HCT116 (cell line): ENCODE data around the gene RPLP1. TPM values are rescaled to one million over a fixed set of nuclear protein-coding genes. Genes with fewer than 3 reads are reported as not detected.

Experiments used
- ATAC-seq: fragments of 200-7000 bp; cut with Tn5 transposase; 2 replicates; pipeline ENCODE4 v1.9.1; 2020; ENCODE audit warnings: mild to moderate bottlenecking, moderate library complexity
- BruUV-seq: library from RNA; stranded (reverse); fragments of 400-500 nt; replicated peaks from 2 replicates; lab custom pipeline; 2021; lab: Mats Ljungman, UMichigan
- CTCF ChIA-PET: fragments of 300-600 bp; sonication (Branson Sonifier 250); formaldehyde crosslinking; loops from one replicate; lab custom pipeline; 2021; ENCODE audit warnings: antibody characterized with exemption; lab: Charles Lee
- POLR2A ChIA-PET: fragments of 300-600, 350-600 bp; sonication (Branson Sonifier 250); formaldehyde crosslinking; loops from one replicate; lab custom pipeline; 2021; ENCODE audit warnings: antibody characterized with exemption; lab: Charles Lee
- RAD21 ChIA-PET, 2 experiments: fragments of 300-600 bp; sonication (Branson Sonifier 250); formaldehyde crosslinking; loops; one replicate each; lab custom pipeline; 2023; ENCODE audit warnings: low total read pairs in 2 of 2; ENCODE audit not compliant: uncharacterized antibody in 2 of 2, unreplicated experiment in 2 of 2, low non-redundant PET in 1 of 2; lab: Charles Lee
- DNase-seq: peaks from one replicate; pipeline ENCODE4 v3.0.0-alpha.2; 2010; ENCODE audit warnings: low read depth, low spot score
- H2AFZ ChIP-seq: fragments of 200-600 bp; shearing (Covaris generic), sonication (generic); 2 replicates; pipeline ENCODE4 v1.6.1; 2017; ENCODE audit warnings: low read depth, mixed run types, mixed read lengths, antibody characterized with exemption, low read length; ENCODE audit not compliant: poor library complexity, severe bottlenecking
- H3K27ac ChIP-seq: 2 replicates; pipeline ENCODE4 v1.5.1; 2012; ENCODE audit warnings: low read depth, low read length
- H3K27me3 ChIP-seq: fragments of 200-600 bp; sonication (generic); 2 replicates; pipeline ENCODE4 v1.6.1; 2016; ENCODE audit warnings: mixed run types, low read length, mixed read lengths; ENCODE audit not compliant: insufficient read depth
- H3K36me3 ChIP-seq, 2 experiments: fragments of 200-500 bp in 1 of 2; fragments of 200-600 bp in 1 of 2; sonication (Bioruptor generic) in 1 of 2; sonication (generic) in 1 of 2; 2 replicates each; pipeline versions ENCODE4 v1.5.1 to v1.6.1; 2014 to 2016; ENCODE audit warnings: low read length in 2 of 2, inconsistent platforms in 1 of 2, mixed read lengths in 1 of 2, mixed run types in 1 of 2; ENCODE audit not compliant: insufficient read depth in 2 of 2, control insufficient read depth in 1 of 2
- H3K4me1 ChIP-seq, 2 experiments: fragments of 200-600 bp in 1 of 2; sonication (generic) in 1 of 2; 2 replicates each; pipeline versions ENCODE4 v1.5.1 to v1.6.1; 2012 to 2017; ENCODE audit warnings: low read length in 2 of 2, inconsistent platforms in 1 of 2, mild to moderate bottlenecking in 1 of 2, mixed read lengths in 1 of 2, mixed run types in 1 of 2, moderate library complexity in 1 of 2; ENCODE audit not compliant: insufficient read depth in 2 of 2, control insufficient read depth in 1 of 2
- H3K4me2 ChIP-seq: fragments of 200-600 bp; sonication (generic); 2 replicates; pipeline ENCODE4 v1.6.1; 2017; ENCODE audit warnings: mixed run types, low read length, mixed read lengths
- H3K4me3 ChIP-seq, 2 experiments: fragments of 200-600 bp in 1 of 2; sonication (generic) in 1 of 2; replicated peaks in 1 of 2; 2 replicates each; pipeline ENCODE4 v1.5.1; 2011 to 2016; ENCODE audit warnings: low read length in 2 of 2, control low read depth in 1 of 2, low read depth in 1 of 2, mild to moderate bottlenecking in 1 of 2, mixed read lengths in 1 of 2, mixed run types in 1 of 2
- H3K79me2 ChIP-seq: fragments of 200-600 bp; sonication (generic); 2 replicates; pipeline ENCODE4 v1.6.1; 2017; ENCODE audit warnings: mild to moderate bottlenecking, mixed run types, low read length, moderate library complexity, mixed read lengths; ENCODE audit not compliant: insufficient read depth
- H3K9ac ChIP-seq: fragments of 200-600 bp; sonication (generic); 2 replicates; pipeline ENCODE4 v1.6.1; 2016; ENCODE audit warnings: low read length, mixed read lengths
- H3K9me2 ChIP-seq: fragments of 200-600 bp; sonication (generic), shearing (Covaris generic); 2 replicates; pipeline ENCODE4 v1.6.1; 2017; ENCODE audit warnings: mixed run types, mild to moderate bottlenecking, moderate library complexity; ENCODE audit not compliant: insufficient read depth
- H3K9me3 ChIP-seq, 2 experiments: fragments of 200-500 bp in 1 of 2; fragments of 200-600 bp in 1 of 2; sonication (Bioruptor generic) in 1 of 2; sonication (generic) in 1 of 2; 2 replicates each; pipeline ENCODE4 v1.6.1; 2014 to 2017; ENCODE audit warnings: low read length in 2 of 2, mixed read lengths in 2 of 2, inconsistent platforms in 1 of 2, low read depth in 1 of 2, mild to moderate bottlenecking in 1 of 2, mixed run types in 1 of 2, moderate library complexity in 1 of 2; ENCODE audit not compliant: control insufficient read depth in 1 of 2, insufficient read depth in 1 of 2
- H4K20me1 ChIP-seq: fragments of 200-600 bp; sonication (generic), shearing (Covaris generic); 2 replicates; pipeline ENCODE4 v1.6.1; 2017; ENCODE audit warnings: mixed run types, mild to moderate bottlenecking, moderate library complexity; ENCODE audit not compliant: insufficient read depth
- ATF3 ChIP-seq: IDR thresholded peaks from 2 replicates; pipeline ENCODE4 v1.6.1; 2012
- CBX3 ChIP-seq: IDR thresholded peaks from 2 replicates; pipeline ENCODE4 v1.6.1; 2012; ENCODE audit warnings: low read depth
- CEBPB ChIP-seq: IDR thresholded peaks from 2 replicates; pipeline ENCODE4 v1.6.1; 2012; ENCODE audit warnings: low read depth
- CTCF ChIP-seq, 3 experiments: fragments of 200-600 bp in 1 of 3; sonication (generic) in 1 of 3; IDR thresholded peaks in 2 of 3; conservative IDR thresholded peaks in 1 of 3; 2 replicates each; pipeline ENCODE4 v1.5.1; 2012 to 2017; ENCODE audit warnings: low read depth in 2 of 3, low read length in 2 of 3, antibody characterized with exemption in 1 of 3, borderline replicate concordance in 1 of 3, control low read depth in 1 of 3, mild to moderate bottlenecking in 1 of 3, mixed read lengths in 1 of 3, mixed run types in 1 of 3, moderate library complexity in 1 of 3; ENCODE audit not compliant: insufficient read depth in 1 of 3
- EGR1 ChIP-seq: IDR thresholded peaks from 2 replicates; pipeline ENCODE4 v1.6.1; 2012; ENCODE audit warnings: low read depth
- ELF1 ChIP-seq: IDR thresholded peaks from 2 replicates; pipeline ENCODE4 v1.6.1; 2012; ENCODE audit warnings: low read depth, borderline replicate concordance
- EZH2 ChIP-seq: fragments of 200-600 bp; sonication (generic); IDR thresholded peaks from 2 replicates; pipeline ENCODE4 v1.6.1; 2017; ENCODE audit warnings: antibody characterized with exemption, mixed run types
- EZH2phosphoT487 ChIP-seq: fragments of 200-600 bp; IDR thresholded peaks from 2 replicates; pipeline ENCODE4 v1.6.1; 2018; ENCODE audit warnings: antibody characterized with exemption, borderline replicate concordance
- FOSL1 ChIP-seq: IDR thresholded peaks from 2 replicates; pipeline ENCODE4 v1.6.1; 2012; ENCODE audit warnings: low read depth
- JUND ChIP-seq: IDR thresholded peaks from 2 replicates; pipeline ENCODE4 v1.6.1; 2012
- MAX ChIP-seq: IDR thresholded peaks from 2 replicates; pipeline ENCODE4 v1.6.1; 2012
- POLR2A ChIP-seq: IDR thresholded peaks from 2 replicates; pipeline ENCODE4 v1.7.0; 2011; ENCODE audit warnings: borderline replicate concordance; ENCODE audit not compliant: insufficient read depth, insufficient read length; ENCODE audit errors: extremely low read depth
- POLR2AphosphoS5 ChIP-seq: IDR thresholded peaks from 2 replicates; pipeline ENCODE4 v1.6.1; 2011; ENCODE audit warnings: mild to moderate bottlenecking, low read depth, low read length, moderate library complexity
- RAD21 ChIP-seq: IDR thresholded peaks from 2 replicates; pipeline ENCODE4 v1.6.1; 2012; ENCODE audit warnings: low read depth, mild to moderate bottlenecking
- REST ChIP-seq: IDR thresholded peaks from 2 replicates; pipeline ENCODE4 v1.6.1; 2012; ENCODE audit warnings: low read depth
- SIN3A ChIP-seq: IDR thresholded peaks from 2 replicates; pipeline ENCODE4 v1.6.1; 2012; ENCODE audit warnings: low read depth
- SP1 ChIP-seq: IDR thresholded peaks from 2 replicates; pipeline ENCODE4 v1.6.1; 2012; ENCODE audit warnings: low read depth
- SRF ChIP-seq: IDR thresholded peaks from 2 replicates; pipeline ENCODE4 v1.6.1; 2012; ENCODE audit warnings: low read depth
- TCF7L2 ChIP-seq: IDR thresholded peaks from 2 replicates; pipeline ENCODE4 v1.7.0; 2011; ENCODE audit warnings: borderline replicate concordance, inconsistent platforms; ENCODE audit not compliant: insufficient read depth, insufficient read length; ENCODE audit errors: extremely low read depth
- YY1 ChIP-seq: IDR thresholded peaks from 2 replicates; pipeline ENCODE4 v1.6.1; 2011; ENCODE audit warnings: low read length, low read depth, moderate library complexity, mild to moderate bottlenecking; ENCODE audit not compliant: insufficient replicate concordance; ENCODE audit errors: extremely low read depth
- ZFX ChIP-seq: fragments of 450-650 bp; IDR thresholded peaks from 2 replicates; pipeline ENCODE4 v1.6.1; 2017
- ZNF274 ChIP-seq: fragments of 200-500 bp; sonication (Bioruptor generic); IDR thresholded peaks from 2 replicates; pipeline ENCODE4 v1.6.1; 2014; ENCODE audit warnings: mild to moderate bottlenecking, low read depth, low read length, inconsistent platforms
- intact Hi-C: fragments of 100-400 bp; cut with micrococcal nuclease; formaldehyde crosslinking; loops from 2 replicates; pipeline ENCODE4 v1.10.0; 2022
- total RNA-seq: library from RNA; stranded (reverse); gene quantifications from one replicate; pipeline ENCODE4 v1.2.1, GENCODE V29; 2021; ENCODE audit not compliant: unreplicated experiment

The RPLP1 gene
- total RNA-seq, 1 experiment from 2014 or later: 3,138 TPM

- H3K4me3 ChIP-seq: peak within 1 kb of the TSS; percentile 89 to 92
- no peaks in the 10 kb centered on the region for H3K9me2 ChIP-seq
- H3K9ac ChIP-seq: peak within 1 kb of the TSS; percentile 94
- ATAC-seq (peak; percentile 93), DNase-seq (peak; percentile 86)
- CTCF ChIA-PET: interaction anchor here (1.0 to 1.5 kb wide), 2 partner anchors 19 to 355 kb away, joined by 4 read pairs; no protein-coding TSS in a partner anchor
- RAD21 ChIA-PET: interaction anchor here in 1 of 2 experiments (0.6 kb wide), 1 partner anchor 382 kb away, joined by 3 read pairs; no protein-coding TSS in a partner anchor
- H2AFZ ChIP-seq: no peak within 1 kb of the TSS
- peaks cover 0 to 26% of the 10 kb centered on the region in 2 experiments; a peak in 3 of 4 replicates for H3K4me1 ChIP-seq
- peak within 1 kb of the TSS; percentile 81 for H3K4me2 ChIP-seq
- POLR2A ChIA-PET: interaction anchor here (1.0 to 1.6 kb wide), 3 partner anchors 10 to 38 kb away, joined by 3 to 5 read pairs (median 4); partner anchors contain the start of gene RPLP1
- H4K20me1 ChIP-seq: no peaks in the 10 kb centered on the region; the same call in 1 of the 2 replicates
- H3K27ac ChIP-seq: peak within 1 kb of the TSS; percentile 83
- peaks cover 53% of the 10 kb centered on the region for H3K79me2 ChIP-seq
- intact Hi-C loops: no loop called here
- H3K9me3 ChIP-seq: no peaks in the 10 kb centered on the region
- H3K27me3 ChIP-seq: no peaks in the 10 kb centered on the region
- peaks cover 12 to 19% of the 10 kb centered on the region in 2 experiments; a peak in 3 of 4 replicates for H3K36me3 ChIP-seq
- BruUV-seq: no TSS peak
- peak; percentile 78 for TF ChIP-seq POLR2AphosphoS5
- no peak for TF ChIP-seq JUND
- no peak for TF ChIP-seq SRF
- TF ChIP-seq ELF1: peak; percentile 65
- peak; percentile 67 for TF ChIP-seq SP1
- TF ChIP-seq CEBPB: no peak
- TF ChIP-seq EGR1: no peak
- no peak for TF ChIP-seq YY1
- TF ChIP-seq ZFX: peak; percentile 90
- TF ChIP-seq ATF3: no peak
- TF ChIP-seq CBX3: peak; percentile 75; the same call in 1 of the 2 replicates
- peak; percentile 94 for TF ChIP-seq MAX
- TF ChIP-seq RAD21: no peak
- TF ChIP-seq TCF7L2: peak; percentile 66
- TF ChIP-seq EZH2phosphoT487: no peak
- no peak for TF ChIP-seq CTCF (IDR thresholded peaks at IDR 0.05 in 2 of 3, conservative IDR thresholded peaks at IDR 0.05 in 1 of 3; ENCODE audit: borderline replicate concordance in 1 of 3, insufficient read depth in 1 of 3, low read depth in 2 of 3, low read length in 2 of 3)
- peak; percentile 97 for TF ChIP-seq SIN3A
- TF ChIP-seq EZH2: no peak
- no peak for TF ChIP-seq ZNF274
- TF ChIP-seq FOSL1: no peak
- TF ChIP-seq REST: no peak
- TF ChIP-seq POLR2A: peak; percentile 77
Observed at GRCh38 chr15:69413822-69414700, 38.6 kb upstream of the RPLP1 start, which contains the start of gene KIF23. Gene KIF23 (plus strand): TSS chr15:69414349. CDS start chr15:69414466, 117 bp downstream.
